Neutrophil (primary cell): ENCODE data around the gene ARHGAP9.
A peak's percentile ranks its signal among the peaks of the same experiment; 100 is the strongest.
"Not testable (repeated sequence)": the region's sequence is repeated elsewhere in the genome, so short reads cannot be mapped to it uniquely, and the experiment has no call there.

Experiments used
- H3K27ac ChIP-seq: fragments of 200-600 bp; sonication (generic); 2 replicates; pipeline ENCODE4 v1.5.1; 2016; ENCODE audit warnings: mild to moderate bottlenecking, moderate library complexity
- H3K27me3 ChIP-seq: fragments of 200-600 bp; sonication (generic); 2 replicates; pipeline ENCODE4 v1.6.0; 2016; ENCODE audit warnings: mild to moderate bottlenecking
- H3K36me3 ChIP-seq: fragments of 200-600 bp; sonication (generic); 2 replicates; pipeline ENCODE4 v1.5.1; 2017
- H3K4me1 ChIP-seq, 2 experiments: fragments of 200-600 bp in 1 of 2; sonication (generic) in 1 of 2; 1 replicate in 1 of 2; 2 replicates in 1 of 2; pipeline versions ENCODE4 v1.5.1 to v1.6.1; 2013 to 2016; ENCODE audit warnings: low read depth in 1 of 2, low read length in 1 of 2, mild to moderate bottlenecking in 1 of 2, moderate library complexity in 1 of 2; ENCODE audit not compliant: control insufficient read depth in 1 of 2, insufficient read depth in 1 of 2
- H3K4me3 ChIP-seq, 2 experiments: fragments of 200-600 bp in 1 of 2; sonication (generic) in 1 of 2; 1 replicate in 1 of 2; 2 replicates in 1 of 2; pipeline ENCODE4 v1.5.1; 2013 to 2016; ENCODE audit warnings: low read depth in 1 of 2, low read length in 1 of 2, mild to moderate bottlenecking in 1 of 2, moderate library complexity in 1 of 2
- H3K9me3 ChIP-seq: fragments of 200-600 bp; sonication (generic); 2 replicates; pipeline ENCODE4 v1.5.1; 2016
- CTCF ChIP-seq: fragments of 200-600 bp; sonication (generic); IDR thresholded peaks from 2 replicates; pipeline ENCODE4 v1.5.1; 2016; ENCODE audit warnings: antibody characterized with exemption

ARHGAP9 gene

GRCh38 chr12:57514720-57515407, 35.2 kb upstream of the ARHGAP9 start:
- H3K27ac ChIP-seq: peak overlapping the region; percentile 100
- no peak overlapping the region for H3K4me3 ChIP-seq

GRCh38 chr12:57514246-57514645, 34.6 kb upstream of the ARHGAP9 start:
- H3K4me1 ChIP-seq: peaks cover 12% of the 10 kb centered on the region in 2 experiments
- H3K4me3 ChIP-seq, H3K27me3 ChIP-seq, H3K9me3 ChIP-seq: not testable (repeated sequence)
- peaks cover 94% of the 10 kb centered on the region for H3K36me3 ChIP-seq
- peak overlapping the region; percentile 100 for H3K27ac ChIP-seq

More at GRCh38 chr12:57514720-57515407, 35.2 kb upstream of the ARHGAP9 start:
- Histone ChIP-seq H3K36me3 (peaks cover 88% of the 10 kb centered on the region), H3K4me1 (peaks cover 15 to 18% of the 10 kb centered on the region in 2 experiments), H3K9me3 (no peaks in the 10 kb centered on the region), H3K27me3 (no peaks in the 10 kb centered on the region)
- no peak for TF ChIP-seq CTCF

GRCh38 chr12:57513677-57514076, 34.0 kb upstream of the ARHGAP9 start:
- H3K9me3 ChIP-seq, H3K4me1 ChIP-seq, H3K27me3 ChIP-seq, H3K4me3 ChIP-seq, H3K27ac ChIP-seq: not testable (repeated sequence)
- peaks cover 99% of the 10 kb centered on the region for H3K36me3 ChIP-seq

- no peak overlapping the region for H3K27ac ChIP-seq
- peaks cover 2 to 3% of the 10 kb centered on the region in 2 experiments for H3K4me1 ChIP-seq
- H3K36me3 ChIP-seq: peaks cover 96% of the 10 kb centered on the region
- H3K4me3 ChIP-seq: no peak overlapping the region
- H3K9me3 ChIP-seq: no peaks in the 10 kb centered on the region
- no peak for TF ChIP-seq CTCF
- no peaks in the 10 kb centered on the region for H3K27me3 ChIP-seq
These were observed 33.6 kb upstream of the ARHGAP9 start for GRCh38 chr12:57513266-57513665.

DNA sequence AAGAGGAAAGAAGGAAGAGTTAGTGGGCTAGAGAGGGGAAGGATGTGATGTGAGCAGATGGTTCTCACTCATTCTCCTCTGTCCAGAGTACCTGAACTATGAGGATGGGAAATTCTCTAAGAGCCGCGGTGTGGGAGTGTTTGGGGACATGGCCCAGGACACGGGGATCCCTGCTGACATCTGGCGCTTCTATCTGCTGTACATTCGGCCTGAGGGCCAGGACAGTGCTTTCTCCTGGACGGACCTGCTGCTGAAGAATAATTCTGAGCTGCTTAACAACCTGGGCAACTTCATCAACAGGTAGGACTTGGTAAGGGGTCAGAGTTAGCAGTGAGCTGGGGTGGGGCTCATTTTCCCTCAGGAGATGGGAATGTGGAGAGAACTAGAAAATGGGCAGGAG, 33.0 kb upstream of the ARHGAP9 start:
- no peak overlapping the region for H3K4me3 ChIP-seq
- H3K36me3 ChIP-seq: peaks cover 94% of the 10 kb centered on the region
- H3K27me3 ChIP-seq: no peaks in the 10 kb centered on the region
- H3K4me1 ChIP-seq: no peaks in the 10 kb centered on the region
- TF ChIP-seq CTCF: no peak
- no peaks in the 10 kb centered on the region for H3K9me3 ChIP-seq
- no peak overlapping the region for H3K27ac ChIP-seq

GRCh38 chr12:57511588-57512325, 32.1 kb upstream of the ARHGAP9 start:
- Histone ChIP-seq H3K9me3 (no peaks in the 10 kb centered on the region), H3K27me3 (no peaks in the 10 kb centered on the region), H3K4me1 (no peaks in the 10 kb centered on the region), H3K27ac (no peak overlapping the region), H3K36me3 (peaks cover 86% of the 10 kb centered on the region), H3K4me3 (no peak overlapping the region)
- no peak for TF ChIP-seq CTCF
